ENCODE data around the gene ZNF181.

Gene ZNF181

GRCh38 chr19:34793565-34793964, 59.5 kb downstream of the ZNF181 start:
- Histone ChIP-seq H2AFZ (ENCODE audit: insufficient read depth, low read length, poor library complexity) (no peak overlapping the region), H3K27me3 (ENCODE audit: insufficient read depth, low read length) (no peaks in the 10 kb centered on the region), H2BK5ac (ENCODE audit: low read depth, low read length, poor library complexity) (no peak overlapping the region), H3K4me2 (ENCODE audit: low read length) (no peak overlapping the region), H3K18ac (ENCODE audit: low read length) (no peak overlapping the region), H3K27ac (ENCODE audit: low read depth, low read length) (no peak overlapping the region), H4K8ac (ENCODE audit: low read depth, low read length) (no peak overlapping the region), H3K4me1 (ENCODE audit: control insufficient read depth in 1 of 2, insufficient read depth in 2 of 2, low read length in 2 of 2) (no peaks in the 10 kb centered on the region), H3K79me2 (ENCODE audit: control insufficient read depth, insufficient read depth, low read length, poor library complexity) (no peaks in the 10 kb centered on the region), H3K4ac (ENCODE audit: low read depth, low read length) (no peak overlapping the region), H3K23ac (ENCODE audit: low read length) (no peak overlapping the region), H3K9me3 (ENCODE audit: insufficient read depth, low read depth, low read length) (peaks cover 6% of the 10 kb centered on the region), H2BK120ac (ENCODE audit: insufficient read depth, low read length, poor library complexity) (no peak overlapping the region), H3K79me1 (ENCODE audit: low read length) (no peaks in the 10 kb centered on the region), H4K91ac (ENCODE audit: low read depth, low read length) (no peak overlapping the region), H4K12ac (ENCODE audit: low read depth, low read length) (no peak overlapping the region), H3K9ac (ENCODE audit: low read length) (no peak overlapping the region), H3K36me3 (ENCODE audit: control insufficient read depth in 1 of 2, insufficient read depth in 2 of 2, low read length in 2 of 2) (no peaks in the 10 kb centered on the region), H3K4me3 (ENCODE audit: low read depth, low read length) (no peak overlapping the region), H2AK5ac (ENCODE audit: low read length) (no peak overlapping the region), H3K14ac (ENCODE audit: low read length) (no peak overlapping the region), H2BK12ac (ENCODE audit: low read length) (no peak overlapping the region)
- no CpG with 5 or more reads among the region's 3 CpGs for WGBS (ENCODE audit: extremely low coverage, insufficient coverage, insufficient read length)
- DNase-seq = no peak

- H4K8ac ChIP-seq (ENCODE audit: low read depth, low read length) = no peak overlapping the region
- no peak overlapping the region for H3K23ac ChIP-seq (ENCODE audit: low read length)
- no peak overlapping the region for H2BK120ac ChIP-seq (ENCODE audit: insufficient read depth, low read length, poor library complexity)
- no peak overlapping the region for H2BK5ac ChIP-seq (ENCODE audit: low read depth, low read length, poor library complexity)
- H3K36me3 ChIP-seq (ENCODE audit: control insufficient read depth in 1 of 2, insufficient read depth in 2 of 2, low read length in 2 of 2) = no peaks in the 10 kb centered on the region
- H3K4me2 ChIP-seq (ENCODE audit: low read length) = no peak overlapping the region
- H3K18ac ChIP-seq (ENCODE audit: low read length) = no peak overlapping the region
- DNase-seq = peak; percentile 10 to 11
- H3K9ac ChIP-seq (ENCODE audit: low read length) = no peak overlapping the region
- no CpG with 5 or more reads among the region's 9 CpGs for WGBS (ENCODE audit: extremely low coverage, insufficient coverage, insufficient read length)
- H2AFZ ChIP-seq (ENCODE audit: insufficient read depth, low read length, poor library complexity) = no peak overlapping the region
- no peak overlapping the region for H2BK12ac ChIP-seq (ENCODE audit: low read length)
- H2AK5ac ChIP-seq (ENCODE audit: low read length) = no peak overlapping the region
- no peak overlapping the region for H3K27ac ChIP-seq (ENCODE audit: low read depth, low read length)
- no peak overlapping the region for H3K14ac ChIP-seq (ENCODE audit: low read length)
- peaks cover 6% of the 10 kb centered on the region for H3K9me3 ChIP-seq (ENCODE audit: insufficient read depth, low read depth, low read length)
- H4K12ac ChIP-seq (ENCODE audit: low read depth, low read length) = no peak overlapping the region
- no peaks in the 10 kb centered on the region for H3K4me1 ChIP-seq (ENCODE audit: control insufficient read depth in 1 of 2, insufficient read depth in 2 of 2, low read length in 2 of 2)
- no peaks in the 10 kb centered on the region for H3K79me1 ChIP-seq (ENCODE audit: low read length)
- no peak overlapping the region for H3K4ac ChIP-seq (ENCODE audit: low read depth, low read length)
- no peaks in the 10 kb centered on the region for H3K79me2 ChIP-seq (ENCODE audit: control insufficient read depth, insufficient read depth, low read length, poor library complexity)
- H4K91ac ChIP-seq (ENCODE audit: low read depth, low read length) = no peak overlapping the region
- H3K27me3 ChIP-seq (ENCODE audit: insufficient read depth, low read length) = no peaks in the 10 kb centered on the region
- no peak overlapping the region for H3K4me3 ChIP-seq (ENCODE audit: low read depth, low read length)
Measured at GRCh38 chr19:34794066-34794960, 60.3 kb downstream of the ZNF181 start.

All from trophoblast cell (in vitro differentiated cells and primary cell).